H1 (cell line): ENCODE measurements around the gene HNRNPAB. TPM values are rescaled to one million over a fixed set of nuclear protein-coding genes. Genes with fewer than 3 reads are reported as not detected.

Source experiments
- CTCF ChIA-PET: fragments of 300-600 bp; sonication (Branson Sonifier 250); formaldehyde crosslinking; loops from one replicate; lab custom pipeline; 2021; ENCODE audit not compliant: partially characterized antibody; lab: Charles Lee
- POLR2A ChIA-PET: fragments of 300-600 bp; sonication (Branson Sonifier 250); formaldehyde crosslinking; loops from one replicate; lab custom pipeline; 2021; ENCODE audit warnings: inconsistent platforms; ENCODE audit not compliant: partially characterized antibody; lab: Charles Lee
- DNase-seq, 2 experiments: peaks; one replicate each; pipeline versions ENCODE4 v3.0.0 to v3.0.0-alpha.2; 2010 to 2022; ENCODE audit warnings: low spot score in 2 of 2, low read depth in 1 of 2, mixed read lengths in 1 of 2
- FAIRE-seq: peaks from 2 replicates; lab custom pipeline; 2011; peaks lifted over from hg19 to GRCh38; lab: Jason Lieb, UNC
- H2AFZ ChIP-seq: 2 replicates; pipeline ENCODE4 v1.8.1; 2012; ENCODE audit warnings: low read length, inconsistent platforms
- H2AK5ac ChIP-seq: 2 replicates; pipeline ENCODE4 v1.6.1; 2013; ENCODE audit warnings: low read depth, low read length
- H2BK120ac ChIP-seq: replicated peaks from 2 replicates; pipeline ENCODE3; 2013; ENCODE audit warnings: low read depth, low read length, inconsistent platforms
- H2BK12ac ChIP-seq: 2 replicates; pipeline ENCODE4 v1.6.1; 2013; ENCODE audit warnings: low read depth, low read length
- H2BK15ac ChIP-seq: 2 replicates; pipeline ENCODE4 v1.6.1; 2013; ENCODE audit warnings: low read length
- H2BK20ac ChIP-seq: 2 replicates; pipeline ENCODE4 v1.6.1; 2013; ENCODE audit warnings: low read length
- H2BK5ac ChIP-seq: 2 replicates; pipeline ENCODE4 v1.6.1; 2013; ENCODE audit warnings: low read depth, low read length
- H3K14ac ChIP-seq: 2 replicates; pipeline ENCODE4 v1.6.1; 2013; ENCODE audit warnings: inconsistent platforms; ENCODE audit not compliant: insufficient read length
- H3K18ac ChIP-seq: 2 replicates; pipeline ENCODE4 v1.6.1; 2013; ENCODE audit warnings: low read length; ENCODE audit errors: extremely low read depth
- H3K23ac ChIP-seq: 2 replicates; pipeline ENCODE4 v1.6.1; 2013; ENCODE audit warnings: inconsistent platforms; ENCODE audit not compliant: insufficient read length
- H3K23me2 ChIP-seq: 2 replicates; pipeline ENCODE4 v1.6.1; 2013; ENCODE audit warnings: low read depth, low read length
- H3K27ac ChIP-seq: 2 replicates; pipeline ENCODE4 v1.6.1; 2011; ENCODE audit warnings: low read depth, low read length, inconsistent platforms
- H3K27me3 ChIP-seq, 4 experiments: replicated peaks in 1 of 4; 1 replicate in 1 of 4; 2 replicates in 3 of 4; pipeline versions ENCODE4 v1.6.1 to v1.8.1; 2011 to 2013; ENCODE audit warnings: low read length in 3 of 4, mild to moderate bottlenecking in 3 of 4, inconsistent platforms in 2 of 4, mixed read lengths in 2 of 4, moderate library complexity in 1 of 4; ENCODE audit not compliant: control insufficient read depth in 3 of 4, insufficient read depth in 3 of 4; ENCODE audit errors: extremely low read depth in 1 of 4
- H3K36me3 ChIP-seq, 4 experiments: 2 replicates each; pipeline versions ENCODE4 v1.6.1 to v1.8.1; 2011 to 2013; ENCODE audit warnings: mild to moderate bottlenecking in 4 of 4, low read length in 3 of 4, moderate library complexity in 2 of 4, control low read depth in 1 of 4, inconsistent platforms in 1 of 4; ENCODE audit not compliant: insufficient read depth in 4 of 4, control insufficient read depth in 2 of 4
- H3K4ac ChIP-seq: replicated peaks from 2 replicates; pipeline ENCODE3; 2013; ENCODE audit warnings: low read length, low read depth, mixed read lengths, inconsistent platforms; ENCODE audit not compliant: insufficient read length
- H3K4me1 ChIP-seq, 4 experiments: replicated peaks in 1 of 4; 1 replicate in 1 of 4; 2 replicates in 3 of 4; pipeline versions ENCODE4 v1.6.1 to v1.8.1; 2011 to 2013; ENCODE audit warnings: low read length in 3 of 4, inconsistent platforms in 2 of 4, mixed read lengths in 1 of 4; ENCODE audit not compliant: insufficient read depth in 4 of 4, control insufficient read depth in 3 of 4
- H3K4me2 ChIP-seq, 2 experiments: 2 replicates each; pipeline versions ENCODE4 v1.6.1 to v1.8.1; 2011 to 2013; ENCODE audit warnings: low read depth in 2 of 2, low read length in 2 of 2, control low read depth in 1 of 2, inconsistent platforms in 1 of 2, mild to moderate bottlenecking in 1 of 2; ENCODE audit not compliant: insufficient read depth in 1 of 2
- H3K4me3 ChIP-seq, 4 experiments: fragments of 200-600, 300-600 bp in 1 of 4; sonication (generic), shearing (Covaris generic), sonication (Bioruptor Twin) in 1 of 4; 2 replicates each; pipeline versions ENCODE4 v1.5.1 to v1.8.1; 2011 to 2016; ENCODE audit warnings: low read length in 4 of 4, low read depth in 3 of 4, control low read depth in 2 of 4, inconsistent platforms in 2 of 4, mild to moderate bottlenecking in 2 of 4, mixed read lengths in 1 of 4, moderate library complexity in 1 of 4; ENCODE audit not compliant: insufficient read depth in 2 of 4; ENCODE audit errors: extremely low read depth in 1 of 4
- H3K56ac ChIP-seq: replicated peaks from 2 replicates; pipeline ENCODE3; 2013; ENCODE audit warnings: low read depth, mild to moderate bottlenecking, mixed read lengths, low read length, inconsistent platforms; ENCODE audit not compliant: insufficient read length
- H3K79me1 ChIP-seq: 2 replicates; pipeline ENCODE4 v1.6.1; 2013; ENCODE audit warnings: low read depth, low read length, control low read depth
- H3K79me2 ChIP-seq, 2 experiments: 2 replicates each; pipeline versions ENCODE4 v1.6.1 to v1.8.1; 2012 to 2013; ENCODE audit warnings: low read length in 2 of 2, mild to moderate bottlenecking in 2 of 2, inconsistent platforms in 1 of 2; ENCODE audit not compliant: insufficient read depth in 2 of 2, control insufficient read depth in 1 of 2
- H3K9ac ChIP-seq, 4 experiments: replicated peaks in 1 of 4; 1 replicate in 1 of 4; 2 replicates in 3 of 4; pipeline versions ENCODE4 v1.6.1 to v1.8.1; 2011 to 2013; ENCODE audit warnings: low read depth in 3 of 4, low read length in 3 of 4, control low read depth in 2 of 4, mild to moderate bottlenecking in 2 of 4, moderate library complexity in 2 of 4, inconsistent platforms in 1 of 4; ENCODE audit errors: extremely low read depth in 1 of 4
- H3K9me3 ChIP-seq, 2 experiments: 2 replicates each; pipeline versions ENCODE4 v1.6.1 to v1.8.1; 2012 to 2013; ENCODE audit warnings: mild to moderate bottlenecking in 2 of 2, moderate library complexity in 2 of 2, control low read depth in 1 of 2, inconsistent platforms in 1 of 2, low read depth in 1 of 2, low read length in 1 of 2, mixed read lengths in 1 of 2; ENCODE audit not compliant: insufficient read depth in 2 of 2
- H4K20me1 ChIP-seq, 2 experiments: replicated peaks in 1 of 2; 2 replicates each; pipeline versions ENCODE3 to v1.8.1; 2011 to 2013; ENCODE audit warnings: inconsistent platforms in 2 of 2, low read length in 2 of 2, mild to moderate bottlenecking in 1 of 2; ENCODE audit not compliant: insufficient read depth in 2 of 2, control insufficient read depth in 1 of 2
- H4K5ac ChIP-seq: 2 replicates; pipeline ENCODE4 v1.6.1; 2013; ENCODE audit warnings: low read length, low read depth, mixed read lengths, inconsistent platforms; ENCODE audit not compliant: insufficient read length
- H4K8ac ChIP-seq: 2 replicates; pipeline ENCODE4 v1.8.0; 2013; ENCODE audit warnings: mild to moderate bottlenecking, moderate library complexity, low read length, inconsistent platforms; ENCODE audit not compliant: insufficient read depth; ENCODE audit errors: extremely low read depth
- H4K91ac ChIP-seq: replicated peaks from 2 replicates; pipeline ENCODE3; 2013; ENCODE audit warnings: low read length, mixed read lengths, inconsistent platforms; ENCODE audit not compliant: insufficient read length
- ATF2 ChIP-seq: IDR thresholded peaks from 2 replicates; pipeline ENCODE4 v1.6.1; 2012; ENCODE audit warnings: low read length, inconsistent platforms
- CTBP2 ChIP-seq: IDR thresholded peaks from 2 replicates; pipeline ENCODE4 v1.7.0; 2011; ENCODE audit warnings: borderline replicate concordance, mild to moderate bottlenecking, moderate library complexity, mixed read lengths, low read length; ENCODE audit not compliant: insufficient read depth, insufficient read length
- GABPA ChIP-seq: IDR thresholded peaks from 2 replicates; pipeline ENCODE4 v1.6.1; 2011; ENCODE audit warnings: mild to moderate bottlenecking, low read length, moderate library complexity, borderline replicate concordance; ENCODE audit not compliant: insufficient read depth
- GTF2F1 ChIP-seq: IDR thresholded peaks from 2 replicates; pipeline ENCODE4 v1.6.1; 2012; ENCODE audit warnings: low read depth, low read length, improper control_type of control experiment, borderline replicate concordance
- HDAC2 ChIP-seq, 2 experiments: fragments of 300-600 bp in 1 of 2; sonication (generic) in 1 of 2; IDR thresholded peaks; 2 replicates each; pipeline ENCODE4 v1.6.1; 2011 to 2012; ENCODE audit warnings: low read depth in 2 of 2, low read length in 2 of 2, mild to moderate bottlenecking in 2 of 2, moderate library complexity in 2 of 2, borderline replicate concordance in 1 of 2, inconsistent platforms in 1 of 2
- KDM1A ChIP-seq: fragments of 200-600, 300-600 bp; sonication (generic); IDR thresholded peaks from 2 replicates; pipeline ENCODE4 v1.7.1; 2016; ENCODE audit warnings: mild to moderate bottlenecking, low read length, borderline replicate concordance
- RAD21 ChIP-seq, 2 experiments: IDR thresholded peaks in 1 of 2; conservative IDR thresholded peaks in 1 of 2; 2 replicates each; pipeline ENCODE4 v1.6.1; 2011; ENCODE audit warnings: low read depth in 2 of 2, low read length in 2 of 2, improper control_type of control experiment in 1 of 2, inconsistent platforms in 1 of 2, mild to moderate bottlenecking in 1 of 2, moderate library complexity in 1 of 2
- RFX5 ChIP-seq: IDR thresholded peaks from 2 replicates; pipeline ENCODE4 v1.6.1; 2011; ENCODE audit warnings: low read depth, low read length, improper control_type of control experiment, borderline replicate concordance
- SP2 ChIP-seq: IDR thresholded peaks from 2 replicates; pipeline ENCODE4 v1.6.1; 2012; ENCODE audit warnings: mild to moderate bottlenecking, low read length, inconsistent platforms
- TAF1 ChIP-seq: IDR thresholded peaks from 2 replicates; pipeline ENCODE4 v1.6.1; 2011; ENCODE audit warnings: mild to moderate bottlenecking, low read depth, low read length
- YY1 ChIP-seq: IDR thresholded peaks from 2 replicates; pipeline ENCODE4 v1.6.1; 2011; ENCODE audit warnings: low read depth, mild to moderate bottlenecking, low read length
- WGBS, 2 experiments: shearing (Covaris generic) in 1 of 2; methylation state at CpG; one replicate each; pipeline versions ENCODE4 v1.1.6 to v1.1.7; 2013 to 2015; ENCODE audit warnings: low lambda C conversion rate in 2 of 2, mixed read lengths in 2 of 2, inconsistent platforms in 1 of 2, low coverage in 1 of 2, missing lambda C conversion rate in 1 of 2; ENCODE audit not compliant: insufficient replicate concordance in 2 of 2, insufficient coverage in 1 of 2, insufficient read length in 1 of 2; ENCODE audit errors: extremely low coverage in 1 of 2, missing lambda C conversion rate in 1 of 2; 5-methylcytosine and 5-hydroxymethylcytosine counted together
- polyA plus RNA-seq, 7 experiments: library from polyadenylated mRNA; depleted of rRNA in 3 of 7; stranded (reverse) in 5 of 7; unstranded in 2 of 7; fragments of >200 nt in 5 of 7; fragments of 200-250 nt in 2 of 7; gene quantifications; 1 replicate in 5 of 7; 2 replicates in 1 of 7; 4 replicates in 1 of 7; pipeline versions ENCODE4 v1.2.1 to v1.2.3, GENCODE V29; 2011 to 2013; ENCODE audit warnings: missing spikeins in 2 of 7, mixed read lengths in 2 of 7
- total RNA-seq: library from RNA; stranded (reverse); fragmentation: NEBNext Ultra II Directional; extraction: Animal tissue kit (Norgen Biotek cat#: 25700); gene quantifications from 2 replicates; pipeline ENCODE4 v1.2.1, GENCODE V29; 2021

Gene HNRNPAB
- total and polyA plus RNA-seq, 2 of the 8 experiments (the other 6 are each of a cell fraction or from before 2014, with no cell fraction given): 373 to 563 TPM

GRCh38 chr5:178216779-178217178 lies 12.4 kb downstream of the HNRNPAB start:
- DNase-seq (no peak), FAIRE-seq (no peak)
- H2BK15ac ChIP-seq: no peak overlapping the region
- H2BK120ac ChIP-seq: no peak overlapping the region
- no peak overlapping the region for H2BK5ac ChIP-seq
- H3K23me2 ChIP-seq: no peaks in the 10 kb centered on the region
- H3K18ac ChIP-seq: no peak overlapping the region
- no peak overlapping the region for H3K56ac ChIP-seq
- CTCF ChIA-PET: interaction anchor here (0.7 to 2.2 kb wide), 2 partner anchors 39 to 96 kb away, joined by 3 to 6 read pairs; no protein-coding TSS in a partner anchor
- H3K4me1 ChIP-seq: peaks cover 0 to 5% (median 1%) of the 10 kb centered on the region in 4 experiments; a peak in 2 of 7 replicates
- H3K4me3 ChIP-seq: no peak overlapping the region
- H2AK5ac ChIP-seq: no peak overlapping the region
- no peaks in the 10 kb centered on the region for H3K9me3 ChIP-seq
- H3K9ac ChIP-seq: no peak overlapping the region
- POLR2A ChIA-PET: interaction anchor here (0.6 to 31.3 kb wide), 7 partner anchors 10 to 1113 kb away, joined by 3 to 985 read pairs (median 55); partner anchors contain the start of genes GMCL2, HNRNPAB, PHYKPL and RMND5B
- H2BK12ac ChIP-seq: no peak overlapping the region
- H3K36me3 ChIP-seq: peaks cover 7 to 72% (median 25%) of the 10 kb centered on the region in 4 experiments
- H3K14ac ChIP-seq: no peak overlapping the region
- peaks cover 12 to 23% of the 10 kb centered on the region in 2 experiments for H4K20me1 ChIP-seq
- no peak overlapping the region for H4K91ac ChIP-seq
- no peaks in the 10 kb centered on the region for H3K27me3 ChIP-seq
- H4K5ac ChIP-seq: no peak overlapping the region
- no peak overlapping the region for H2BK20ac ChIP-seq
- no peak overlapping the region for H3K4me2 ChIP-seq
- no peak overlapping the region for H3K27ac ChIP-seq
- no peak overlapping the region for H3K23ac ChIP-seq
- H3K79me1 ChIP-seq: 0 out of 2 replicates have a peak, but pooled peaks cover 2% of the 10 kb centered on the region
- no peak overlapping the region for H4K8ac ChIP-seq
- no peaks in the 10 kb centered on the region for H3K79me2 ChIP-seq
- no peak overlapping the region for H3K4ac ChIP-seq
- H2AFZ ChIP-seq: no peak overlapping the region
- WGBS, 2 experiments: 97% methylated on average over 3 of the region's 3 CpGs; no CpG with 5 or more reads in 1 of the 2 experiments
- TF ChIP-seq KDM1A (no peak), TAF1 (no peak), ATF2 (no peak), RFX5 (no peak), SP2 (no peak), GTF2F1 (no peak), RAD21 (IDR thresholded peaks at IDR 0.05 in 1 of 2, conservative IDR thresholded peaks at IDR 0.05 in 1 of 2; ENCODE audit: low read depth in 2 of 2, low read length in 2 of 2) (no peak), YY1 (no peak), GABPA (no peak), HDAC2 (IDR thresholded peaks at IDR 0.05; ENCODE audit: borderline replicate concordance in 1 of 2, low read depth in 2 of 2, low read length in 2 of 2) (no peak), CTBP2 (no peak)
